ENCODE results near the gene TFEC.
A peak's percentile ranks its signal among the peaks of the same experiment; 100 is the strongest.

TFEC gene

GRCh38 chr7:115965796-115966475 is 64.6 kb downstream of the TFEC start:
- H3K23ac ChIP-seq (ENCODE audit: low read length in 2 of 2), result no peak overlapping the region
- H3K9ac ChIP-seq (ENCODE audit: low read length), result no peak overlapping the region
- H2BK5ac ChIP-seq (ENCODE audit: low read depth, low read length, poor library complexity, severe bottlenecking), result no peak overlapping the region
- no peak for DNase-seq
- 84% methylated on average over 3 of the region's 5 CpGs for WGBS
- no peak overlapping the region for H3K18ac ChIP-seq (ENCODE audit: low read depth in 1 of 2, low read length in 2 of 2)
- H2BK12ac ChIP-seq (ENCODE audit: low read length in 2 of 2), result no peak overlapping the region
- H3K79me1 ChIP-seq (replicated peaks; ENCODE audit: low read length, poor library complexity, severe bottlenecking), result no peaks in the 10 kb centered on the region
- H2BK15ac ChIP-seq (ENCODE audit: low read depth, poor library complexity, severe bottlenecking), result no peak overlapping the region
- no peaks in the 10 kb centered on the region for H3K27me3 ChIP-seq (ENCODE audit: control insufficient read depth in 1 of 2, insufficient read depth in 1 of 2, low read length in 2 of 2)
- H2AFZ ChIP-seq (ENCODE audit: low read depth, low read length), result no peak overlapping the region
- no peak overlapping the region for H4K91ac ChIP-seq (ENCODE audit: low read length)
- H3K4me3 ChIP-seq (ENCODE audit: insufficient read depth in 1 of 2, low read depth in 1 of 2, low read length in 2 of 2), result no peak overlapping the region
- no peak overlapping the region for H3K14ac ChIP-seq (ENCODE audit: low read length in 2 of 2)
- no peak overlapping the region for H2BK120ac ChIP-seq (ENCODE audit: low read depth, low read length)
- no peak overlapping the region for H3K4ac ChIP-seq (ENCODE audit: low read depth in 1 of 2, low read length in 2 of 2)
- H2AK5ac ChIP-seq (ENCODE audit: low read length, severe bottlenecking), result no peak overlapping the region
- no peaks in the 10 kb centered on the region for H3K4me1 ChIP-seq (ENCODE audit: control insufficient read depth, insufficient read depth, low read depth, low read length)
- H3K9me3 ChIP-seq (ENCODE audit: control insufficient read depth, low read length), result no peaks in the 10 kb centered on the region
- no peaks in the 10 kb centered on the region for H3K36me3 ChIP-seq (ENCODE audit: control insufficient read depth in 1 of 2, insufficient read depth in 2 of 2, low read depth in 1 of 2, low read length in 2 of 2)
- H4K8ac ChIP-seq (ENCODE audit: low read length), result no peak overlapping the region
- no peak overlapping the region for H3K27ac ChIP-seq (ENCODE audit: low read length, poor library complexity, severe bottlenecking)
- no peak overlapping the region for H3K4me2 ChIP-seq (ENCODE audit: low read length, poor library complexity, severe bottlenecking)

- no peak overlapping the region for H2BK12ac ChIP-seq (ENCODE audit: low read length in 2 of 2)
- H2BK15ac ChIP-seq (ENCODE audit: low read depth, poor library complexity, severe bottlenecking), result no peak overlapping the region
- H3K36me3 ChIP-seq (ENCODE audit: control insufficient read depth in 1 of 2, insufficient read depth in 2 of 2, low read depth in 1 of 2, low read length in 2 of 2), result no peaks in the 10 kb centered on the region
- no peak overlapping the region for H3K27ac ChIP-seq (ENCODE audit: low read length, poor library complexity, severe bottlenecking)
- no peak overlapping the region for H2BK120ac ChIP-seq (ENCODE audit: low read depth, low read length)
- H3K4me2 ChIP-seq (ENCODE audit: low read length, poor library complexity, severe bottlenecking), result no peak overlapping the region
- no peak overlapping the region for H3K14ac ChIP-seq (ENCODE audit: low read length in 2 of 2)
- no peaks in the 10 kb centered on the region for H3K79me1 ChIP-seq (replicated peaks; ENCODE audit: low read length, poor library complexity, severe bottlenecking)
- no peak overlapping the region for H4K91ac ChIP-seq (ENCODE audit: low read length)
- no peak overlapping the region for H2BK5ac ChIP-seq (ENCODE audit: low read depth, low read length, poor library complexity, severe bottlenecking)
- no peaks in the 10 kb centered on the region for H3K27me3 ChIP-seq (ENCODE audit: control insufficient read depth in 1 of 2, insufficient read depth in 1 of 2, low read length in 2 of 2)
- H4K8ac ChIP-seq (ENCODE audit: low read length), result no peak overlapping the region
- WGBS, result no CpG with 5 or more reads among the region's 1 CpG
- no peak overlapping the region for H3K18ac ChIP-seq (ENCODE audit: low read depth in 1 of 2, low read length in 2 of 2)
- DNase-seq, result peak; percentile 8
- no peak overlapping the region for H3K4ac ChIP-seq (ENCODE audit: low read depth in 1 of 2, low read length in 2 of 2)
- peaks cover 6% of the 10 kb centered on the region for H3K9me3 ChIP-seq (ENCODE audit: control insufficient read depth, low read length)
- H3K23ac ChIP-seq (ENCODE audit: low read length in 2 of 2), result no peak overlapping the region
- no peak overlapping the region for H3K9ac ChIP-seq (ENCODE audit: low read length)
- no peak overlapping the region for H2AFZ ChIP-seq (ENCODE audit: low read depth, low read length)
- H3K4me1 ChIP-seq (ENCODE audit: control insufficient read depth, insufficient read depth, low read depth, low read length), result no peaks in the 10 kb centered on the region
- no peak overlapping the region for H2AK5ac ChIP-seq (ENCODE audit: low read length, severe bottlenecking)
- H3K4me3 ChIP-seq (ENCODE audit: insufficient read depth in 1 of 2, low read depth in 1 of 2, low read length in 2 of 2), result no peak overlapping the region
Observed at GRCh38 chr7:115965236-115965635, 65.3 kb downstream of the TFEC start.

- no peak overlapping the region for H3K4me2 ChIP-seq (ENCODE audit: low read length, poor library complexity, severe bottlenecking)
- no peak overlapping the region for H2BK120ac ChIP-seq (ENCODE audit: low read depth, low read length)
- no peak overlapping the region for H2AK5ac ChIP-seq (ENCODE audit: low read length, severe bottlenecking)
- H3K4me1 ChIP-seq (ENCODE audit: control insufficient read depth, insufficient read depth, low read depth, low read length), result no peaks in the 10 kb centered on the region
- H3K23ac ChIP-seq (ENCODE audit: low read length in 2 of 2), result no peak overlapping the region
- no peak overlapping the region for H4K91ac ChIP-seq (ENCODE audit: low read length)
- H2AFZ ChIP-seq (ENCODE audit: low read depth, low read length), result no peak overlapping the region
- no peak overlapping the region for H3K27ac ChIP-seq (ENCODE audit: low read length, poor library complexity, severe bottlenecking)
- H2BK15ac ChIP-seq (ENCODE audit: low read depth, poor library complexity, severe bottlenecking), result no peak overlapping the region
- no CpG with 5 or more reads among the region's 1 CpG for WGBS
- no peak overlapping the region for H3K4me3 ChIP-seq (ENCODE audit: insufficient read depth in 1 of 2, low read depth in 1 of 2, low read length in 2 of 2)
- no peaks in the 10 kb centered on the region for H3K79me1 ChIP-seq (replicated peaks; ENCODE audit: low read length, poor library complexity, severe bottlenecking)
- H3K14ac ChIP-seq (ENCODE audit: low read length in 2 of 2), result no peak overlapping the region
- H3K9me3 ChIP-seq (ENCODE audit: control insufficient read depth, low read length), result peaks cover 10% of the 10 kb centered on the region
- H3K36me3 ChIP-seq (ENCODE audit: control insufficient read depth in 1 of 2, insufficient read depth in 2 of 2, low read depth in 1 of 2, low read length in 2 of 2), result no peaks in the 10 kb centered on the region
- no peaks in the 10 kb centered on the region for H3K27me3 ChIP-seq (ENCODE audit: control insufficient read depth in 1 of 2, insufficient read depth in 1 of 2, low read length in 2 of 2)
- DNase-seq, result no peak
- H2BK12ac ChIP-seq (ENCODE audit: low read length in 2 of 2), result no peak overlapping the region
- H2BK5ac ChIP-seq (ENCODE audit: low read depth, low read length, poor library complexity, severe bottlenecking), result no peak overlapping the region
- no peak overlapping the region for H3K18ac ChIP-seq (ENCODE audit: low read depth in 1 of 2, low read length in 2 of 2)
- H3K9ac ChIP-seq (ENCODE audit: low read length), result no peak overlapping the region
- H4K8ac ChIP-seq (ENCODE audit: low read length), result no peak overlapping the region
- H3K4ac ChIP-seq (ENCODE audit: low read depth in 1 of 2, low read length in 2 of 2), result no peak overlapping the region
Observed at GRCh38 chr7:115964799-115965198, 65.8 kb downstream of the TFEC start.

GRCh38 chr7:115962340-115962739 is 68.2 kb downstream of the TFEC start:
- H2BK120ac ChIP-seq (ENCODE audit: low read depth, low read length), result no peak overlapping the region

More at GRCh38 chr7:115962340-115962739, 68.2 kb downstream of the TFEC start:
- Histone ChIP-seq H3K23ac (ENCODE audit: low read length in 2 of 2) (no peak overlapping the region), H3K9ac (ENCODE audit: low read length) (no peak overlapping the region), H3K79me1 (replicated peaks; ENCODE audit: low read length, poor library complexity, severe bottlenecking) (no peaks in the 10 kb centered on the region), H2BK15ac (ENCODE audit: low read depth, poor library complexity, severe bottlenecking) (no peak overlapping the region), H2BK5ac (ENCODE audit: low read depth, low read length, poor library complexity, severe bottlenecking) (no peak overlapping the region), H3K14ac (ENCODE audit: low read length in 2 of 2) (no peak overlapping the region), H3K4me3 (ENCODE audit: insufficient read depth in 1 of 2, low read depth in 1 of 2, low read length in 2 of 2) (no peak overlapping the region), H3K36me3 (ENCODE audit: control insufficient read depth in 1 of 2, insufficient read depth in 2 of 2, low read depth in 1 of 2, low read length in 2 of 2) (no peaks in the 10 kb centered on the region), H3K9me3 (ENCODE audit: control insufficient read depth, low read length) (peaks cover 16% of the 10 kb centered on the region), H3K27me3 (ENCODE audit: control insufficient read depth in 1 of 2, insufficient read depth in 1 of 2, low read length in 2 of 2) (no peaks in the 10 kb centered on the region), H3K27ac (ENCODE audit: low read length, poor library complexity, severe bottlenecking) (no peak overlapping the region), H2BK12ac (ENCODE audit: low read length in 2 of 2) (no peak overlapping the region), H4K8ac (ENCODE audit: low read length) (no peak overlapping the region), H3K4me1 (ENCODE audit: control insufficient read depth, insufficient read depth, low read depth, low read length) (no peaks in the 10 kb centered on the region), H3K18ac (ENCODE audit: low read depth in 1 of 2, low read length in 2 of 2) (no peak overlapping the region), H4K91ac (ENCODE audit: low read length) (no peak overlapping the region), H3K4ac (ENCODE audit: low read depth in 1 of 2, low read length in 2 of 2) (no peak overlapping the region), H2AFZ (ENCODE audit: low read depth, low read length) (no peak overlapping the region), H3K4me2 (ENCODE audit: low read length, poor library complexity, severe bottlenecking) (no peak overlapping the region), H2AK5ac (ENCODE audit: low read length, severe bottlenecking) (no peak overlapping the region)
- no peak for DNase-seq
